Endothelial cell of hepatic sinusoid (primary cell): ENCODE data around the gene ZNF423.

Source experiments
- in situ Hi-C: cut with HindIII; loops from 2 replicates; pipeline ENCODE4 v1.10.0; 2017; ENCODE audit warnings: low sequenced_read_pairs

ZNF423 gene

DNA sequence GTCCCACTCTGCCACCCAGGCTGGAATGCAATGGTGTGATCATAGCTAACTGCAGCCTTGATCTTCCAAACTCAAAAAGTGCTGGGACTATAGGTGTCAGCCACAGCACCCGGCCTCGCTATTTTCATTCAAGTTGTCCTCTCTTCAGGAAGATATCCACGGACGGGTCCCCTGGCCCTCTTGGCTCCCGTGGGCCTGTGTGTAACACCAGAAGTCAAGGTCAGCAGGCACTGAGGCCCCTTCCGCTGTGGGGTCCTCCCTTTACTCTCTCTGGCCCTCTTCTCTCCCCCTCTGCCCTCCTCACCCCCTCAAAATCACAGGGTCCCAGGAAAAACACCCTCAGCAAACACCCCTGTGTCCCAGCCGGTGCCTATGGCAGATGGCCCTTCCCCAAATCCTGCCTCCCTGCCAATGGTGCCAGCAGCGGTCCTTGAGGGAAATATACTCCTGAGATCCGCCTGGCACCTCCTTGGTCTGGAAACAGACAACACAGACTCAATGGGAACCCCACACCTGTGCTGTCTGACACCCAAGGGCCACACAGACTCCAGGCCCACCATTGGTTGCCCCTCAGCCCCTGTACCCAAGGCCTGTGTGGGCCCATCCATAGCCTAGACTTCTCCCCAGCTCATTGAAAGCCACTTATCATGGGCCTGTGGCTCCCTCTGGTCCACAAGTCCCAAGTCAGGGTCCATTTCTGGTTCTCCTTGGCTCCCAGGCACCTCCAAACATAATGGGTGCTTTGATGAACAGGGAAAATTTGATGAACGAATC, 221.5 kb downstream of the ZNF423 start:
- in situ Hi-C loops: no loop called here

DNA sequence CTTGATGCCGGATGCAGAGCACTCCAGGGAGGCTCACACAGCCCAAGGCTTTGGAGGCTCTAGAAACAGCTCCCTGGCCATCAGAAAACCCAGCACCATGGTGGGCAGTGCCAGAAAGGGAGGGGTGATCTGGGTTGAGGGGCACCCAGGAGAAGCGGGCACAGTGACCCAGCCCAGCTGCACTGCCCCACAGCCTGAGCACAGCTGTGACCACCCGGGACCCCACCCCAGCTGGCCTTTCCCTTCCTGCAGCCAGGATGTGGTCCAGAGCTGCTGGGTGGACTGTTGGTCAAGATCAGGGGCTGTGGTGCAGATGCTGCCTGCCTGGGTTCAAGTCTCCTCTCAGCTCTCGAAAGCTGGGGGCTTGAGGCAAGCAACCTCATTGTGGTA, 223.1 kb downstream of the ZNF423 start:
- in situ Hi-C loops: no loop called here

- in situ Hi-C loops: no loop called here
Observed at GRCh38 chr16:49632086-49632794, 223.7 kb downstream of the ZNF423 start.

DNA sequence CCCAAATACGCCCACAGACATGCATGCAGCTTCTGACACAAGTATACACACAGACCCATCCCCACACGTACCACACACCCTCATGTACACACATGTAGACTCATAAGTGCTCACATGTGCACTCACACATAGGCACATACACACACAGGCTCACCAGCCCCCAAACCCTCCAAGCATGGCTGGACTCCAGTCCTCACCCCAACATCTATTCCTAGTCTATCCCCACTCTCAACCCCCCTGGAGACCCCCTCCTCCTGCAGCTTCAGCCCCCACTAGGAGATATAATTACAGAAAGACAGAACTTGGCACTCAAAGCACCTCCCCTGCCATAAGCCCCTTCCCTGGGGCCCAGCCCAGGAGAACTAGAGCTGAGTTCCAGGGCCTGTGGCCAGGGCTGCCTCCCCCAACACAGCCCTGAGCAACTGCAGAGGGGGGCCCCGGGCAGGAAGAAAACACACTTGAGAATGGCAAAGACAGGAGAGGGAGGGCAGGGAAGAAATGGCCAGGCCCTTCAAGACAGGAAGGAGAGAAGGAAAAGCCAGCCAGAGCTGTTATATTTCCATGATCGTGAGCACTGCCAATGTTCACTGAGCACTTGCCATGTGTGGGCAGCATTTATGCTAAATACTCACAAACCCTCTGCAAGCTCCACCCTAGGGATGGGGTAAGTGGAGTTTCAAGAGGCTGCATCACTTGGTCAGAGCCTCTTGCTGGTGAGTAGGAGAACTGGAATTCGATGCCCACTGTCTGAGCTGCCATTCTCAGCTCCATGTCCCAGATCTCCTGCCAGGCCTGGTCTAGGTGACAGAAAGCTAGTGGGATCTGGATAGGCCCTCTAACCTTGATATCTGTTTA, 224.5 kb downstream of the ZNF423 start:
- in situ Hi-C loops: no loop called here

GRCh38 chr16:49630783-49631182, 225.1 kb downstream of the ZNF423 start:
- in situ Hi-C loops: no loop called here

- in situ Hi-C loops: no loop called here
Observed at GRCh38 chr16:49629851-49630250, 226.1 kb downstream of the ZNF423 start.

- in situ Hi-C loops: no loop called here
Observed at GRCh38 chr16:49628148-49628547, 227.8 kb downstream of the ZNF423 start.

GRCh38 chr16:49625311-49626065, 230.4 kb downstream of the ZNF423 start:
- in situ Hi-C loops: no loop called here

- in situ Hi-C loops: no loop called here
Observed at GRCh38 chr16:49623501-49624266, 232.2 kb downstream of the ZNF423 start.

DNA sequence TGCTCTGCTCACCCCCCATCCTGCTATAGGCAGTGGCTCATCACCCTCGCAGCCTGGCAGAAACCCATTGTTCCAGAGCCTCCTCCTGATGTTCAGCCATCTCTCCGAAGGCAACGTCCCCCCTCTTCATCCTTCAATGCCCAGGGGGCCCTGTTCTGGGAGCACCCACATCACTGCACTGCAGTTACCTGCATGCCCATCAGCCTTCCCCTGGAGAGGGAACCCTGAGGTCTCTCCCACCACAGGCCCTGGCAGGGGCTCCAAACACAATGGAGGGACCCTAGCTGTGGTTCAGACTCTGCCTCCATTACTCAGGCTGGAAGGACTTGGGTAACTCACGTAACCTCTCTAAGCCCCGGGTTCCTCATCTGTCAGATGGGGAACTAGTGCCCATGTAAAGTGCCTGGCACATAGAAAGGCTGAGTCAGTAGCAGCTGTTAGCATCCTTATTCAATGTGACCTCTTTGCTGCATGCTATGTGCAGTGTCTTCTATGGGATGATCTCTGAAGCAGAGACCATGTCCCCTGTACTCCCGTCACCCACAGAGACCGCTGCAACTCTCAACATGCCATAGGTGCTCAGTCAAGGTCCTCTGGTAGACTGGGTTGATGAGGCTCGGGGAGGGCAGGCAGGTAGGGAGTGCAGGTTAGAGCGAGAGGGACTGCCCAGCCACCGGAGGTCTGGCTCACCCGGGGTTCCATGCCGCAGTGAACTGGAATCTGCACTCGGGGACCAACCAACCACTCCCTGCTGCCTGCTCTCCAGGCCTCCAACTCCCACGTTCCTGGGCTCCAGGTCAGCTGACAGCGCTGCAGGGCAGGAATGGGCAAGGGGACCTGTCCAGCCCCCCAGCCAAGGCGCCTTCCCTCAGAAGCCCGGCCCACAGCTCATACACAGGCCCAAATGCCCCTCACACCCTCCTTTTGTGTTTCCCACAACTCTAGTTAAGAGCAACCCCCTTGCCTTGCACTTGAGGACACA, 233.2 kb downstream of the ZNF423 start:
- in situ Hi-C loops: no loop called here

DNA sequence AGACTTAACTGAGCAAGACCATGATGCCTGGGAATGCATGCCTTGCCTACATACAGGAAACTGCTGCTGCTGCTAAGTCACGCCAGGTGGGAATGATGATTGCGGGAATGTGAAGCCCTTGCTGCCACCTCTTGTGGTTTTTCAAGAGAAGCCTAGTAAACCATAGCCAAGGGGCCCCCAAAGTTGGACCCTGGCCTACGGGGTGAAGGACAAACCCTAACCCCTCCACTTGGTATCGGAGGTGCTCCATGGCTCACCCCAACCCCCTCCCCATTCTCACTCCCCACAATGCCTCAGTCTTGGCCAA, 233.9 kb downstream of the ZNF423 start:
- in situ Hi-C loops: no loop called here

DNA sequence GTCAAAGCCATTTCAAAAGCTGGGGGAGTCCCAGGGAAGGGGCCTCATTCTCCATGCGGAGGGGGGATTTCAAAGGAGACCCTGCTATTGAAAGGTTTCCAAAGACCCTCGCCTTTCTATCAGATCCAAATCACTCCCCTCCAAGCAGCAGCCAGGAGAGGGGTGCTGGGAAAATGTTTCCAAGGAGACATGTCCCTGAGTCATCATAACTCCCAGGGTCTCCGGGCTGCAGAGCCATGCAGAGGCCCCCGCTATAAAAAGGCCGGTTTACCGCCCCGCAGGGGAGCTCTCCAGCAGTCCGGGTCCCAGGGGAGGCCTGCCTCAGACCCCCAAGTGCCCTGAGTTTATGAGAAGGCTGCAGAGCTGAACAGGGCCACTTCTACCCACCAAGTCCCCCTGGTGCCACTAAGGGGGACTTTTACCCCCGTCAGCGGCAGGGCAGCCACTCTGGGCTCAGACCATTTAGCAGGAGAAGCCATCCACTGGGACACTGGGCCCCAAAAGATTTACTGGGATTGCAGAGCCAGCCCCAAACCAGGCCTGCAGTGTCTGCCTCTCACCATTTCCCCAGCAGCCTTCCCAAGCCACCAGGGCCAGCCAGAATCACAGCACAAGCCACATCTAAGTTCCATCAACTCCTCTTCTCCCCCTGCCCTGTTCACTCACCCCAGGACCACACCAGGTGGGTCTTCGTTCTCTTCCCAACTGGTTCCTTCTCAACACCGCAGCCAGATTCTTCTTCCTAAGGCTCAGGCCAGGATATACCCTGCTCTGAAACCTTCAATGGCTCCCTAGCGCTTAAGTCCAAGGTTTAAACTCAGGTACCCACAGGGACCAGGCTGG, 234.4 kb downstream of the ZNF423 start:
- in situ Hi-C loops: no loop called here

GRCh38 chr16:49620869-49621240, 235.1 kb downstream of the ZNF423 start:
- in situ Hi-C loops: no loop called here

DNA sequence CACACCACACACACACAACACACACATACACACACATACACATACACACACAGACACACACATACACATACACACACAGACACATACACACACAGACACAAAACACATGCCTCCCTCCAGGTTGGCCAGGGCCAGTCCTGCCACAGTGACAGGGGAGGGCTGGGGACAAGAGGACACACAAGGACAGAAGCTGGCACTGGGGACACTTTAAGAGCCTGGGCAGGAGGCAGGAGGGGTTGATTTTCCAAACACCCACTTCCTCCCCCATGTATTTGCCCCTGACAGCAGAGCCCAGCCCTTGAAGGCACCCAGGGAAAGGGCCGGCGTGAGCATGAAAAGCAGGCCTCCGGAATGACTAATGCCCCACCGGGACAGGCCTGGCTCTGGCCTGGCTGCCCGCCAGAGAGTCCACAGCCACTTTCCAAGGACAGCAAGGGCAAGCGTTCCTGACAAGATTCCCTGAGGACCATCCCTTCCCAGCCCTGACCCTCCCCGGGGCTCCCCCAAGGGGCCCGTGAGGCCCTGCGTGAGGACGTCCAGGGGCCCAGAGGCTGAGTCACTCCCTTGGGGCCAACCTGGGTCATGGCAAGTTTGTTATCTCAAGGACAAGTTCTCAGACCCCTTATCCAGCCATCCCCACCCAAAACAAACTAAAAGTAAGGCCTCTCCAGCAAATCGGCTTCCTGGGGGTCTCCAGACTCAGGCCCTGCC, 235.6 kb downstream of the ZNF423 start:
- in situ Hi-C loops: no loop called here

GRCh38 chr16:49619811-49620157, 236.1 kb downstream of the ZNF423 start:
- in situ Hi-C loops: no loop called here

- in situ Hi-C loops: no loop called here
Observed at GRCh38 chr16:49618955-49619354, 237.0 kb downstream of the ZNF423 start.

- in situ Hi-C loops: no loop called here
Observed at GRCh38 chr16:49617710-49618330, 238.1 kb downstream of the ZNF423 start.
